ENCODE results near the gene MBOAT2.

DNA sequence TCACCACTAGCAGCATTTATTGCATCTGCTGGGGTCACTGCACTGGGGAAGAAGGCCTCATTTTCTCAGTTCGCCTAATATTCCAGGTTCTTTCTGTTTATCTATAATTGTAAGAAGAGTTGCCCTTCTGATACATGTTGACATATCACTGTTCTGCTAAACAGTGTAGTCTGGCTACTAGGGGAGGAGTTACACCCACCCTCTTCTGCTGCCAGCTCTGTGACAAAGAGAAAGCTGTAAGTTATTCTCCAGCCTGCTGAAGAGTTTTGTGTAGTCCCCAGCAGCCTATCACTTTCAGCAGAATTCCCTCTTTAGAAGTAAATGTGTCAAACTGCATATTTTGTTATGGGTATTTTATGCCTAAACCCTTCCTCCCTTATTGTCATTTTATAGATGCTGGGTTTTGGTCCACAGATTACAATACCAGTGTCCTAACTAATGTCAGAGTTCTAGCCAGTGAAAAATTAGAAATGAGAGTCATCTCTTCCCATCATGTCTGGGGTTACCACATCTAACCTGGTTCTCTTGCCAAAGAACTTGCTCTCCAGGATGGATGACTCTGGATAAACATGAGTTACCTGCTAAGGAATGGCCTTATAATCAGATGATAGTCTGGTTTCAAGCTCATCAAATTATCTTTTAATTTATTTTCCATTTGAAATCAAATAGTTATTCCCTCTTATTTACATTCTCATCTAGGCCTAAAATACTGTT lies 5.6 kb upstream of the MBOAT2 start:
- TF ChIP-seq, protein P1, sequence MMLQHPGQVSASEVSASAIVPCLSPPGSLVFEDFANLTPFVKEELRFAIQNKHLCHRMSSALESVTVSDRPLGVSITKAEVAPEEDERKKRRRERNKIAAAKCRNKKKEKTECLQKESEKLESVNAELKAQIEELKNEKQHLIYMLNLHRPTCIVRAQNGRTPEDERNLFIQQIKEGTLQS (IDR thresholded peaks at IDR 0.05), result no peak
- TF ChIP-seq, protein P2, sequence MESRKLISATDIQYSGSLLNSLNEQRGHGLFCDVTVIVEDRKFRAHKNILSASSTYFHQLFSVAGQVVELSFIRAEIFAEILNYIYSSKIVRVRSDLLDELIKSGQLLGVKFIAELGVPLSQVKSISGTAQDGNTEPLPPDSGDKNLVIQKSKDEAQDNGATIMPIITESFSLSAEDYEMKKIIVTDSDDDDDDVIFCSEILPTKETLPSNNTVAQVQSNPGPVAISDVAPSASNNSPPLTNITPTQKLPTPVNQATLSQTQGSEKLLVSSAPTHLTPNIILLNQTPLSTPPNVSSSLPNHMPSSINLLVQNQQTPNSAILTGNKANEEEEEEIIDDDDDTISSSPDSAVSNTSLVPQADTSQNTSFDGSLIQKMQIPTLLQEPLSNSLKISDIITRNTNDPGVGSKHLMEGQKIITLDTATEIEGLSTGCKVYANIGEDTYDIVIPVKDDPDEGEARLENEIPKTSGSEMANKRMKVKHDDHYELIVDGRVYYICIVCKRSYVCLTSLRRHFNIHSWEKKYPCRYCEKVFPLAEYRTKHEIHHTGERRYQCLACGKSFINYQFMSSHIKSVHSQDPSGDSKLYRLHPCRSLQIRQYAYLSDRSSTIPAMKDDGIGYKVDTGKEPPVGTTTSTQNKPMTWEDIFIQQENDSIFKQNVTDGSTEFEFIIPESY (IDR thresholded peaks at IDR 0.05), result no peak
- TF ChIP-seq, protein P3, sequence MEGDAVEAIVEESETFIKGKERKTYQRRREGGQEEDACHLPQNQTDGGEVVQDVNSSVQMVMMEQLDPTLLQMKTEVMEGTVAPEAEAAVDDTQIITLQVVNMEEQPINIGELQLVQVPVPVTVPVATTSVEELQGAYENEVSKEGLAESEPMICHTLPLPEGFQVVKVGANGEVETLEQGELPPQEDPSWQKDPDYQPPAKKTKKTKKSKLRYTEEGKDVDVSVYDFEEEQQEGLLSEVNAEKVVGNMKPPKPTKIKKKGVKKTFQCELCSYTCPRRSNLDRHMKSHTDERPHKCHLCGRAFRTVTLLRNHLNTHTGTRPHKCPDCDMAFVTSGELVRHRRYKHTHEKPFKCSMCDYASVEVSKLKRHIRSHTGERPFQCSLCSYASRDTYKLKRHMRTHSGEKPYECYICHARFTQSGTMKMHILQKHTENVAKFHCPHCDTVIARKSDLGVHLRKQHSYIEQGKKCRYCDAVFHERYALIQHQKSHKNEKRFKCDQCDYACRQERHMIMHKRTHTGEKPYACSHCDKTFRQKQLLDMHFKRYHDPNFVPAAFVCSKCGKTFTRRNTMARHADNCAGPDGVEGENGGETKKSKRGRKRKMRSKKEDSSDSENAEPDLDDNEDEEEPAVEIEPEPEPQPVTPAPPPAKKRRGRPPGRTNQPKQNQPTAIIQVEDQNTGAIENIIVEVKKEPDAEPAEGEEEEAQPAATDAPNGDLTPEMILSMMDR (IDR thresholded peaks at IDR 0.05; ENCODE audit: low read depth, low read length, missing input control), result no peak
- TF ChIP-seq HNF4A (conservative IDR thresholded peaks at IDR 0.05) (no peak), FOXA1 (IDR thresholded peaks at IDR 0.05) (no peak), SP1 (IDR thresholded peaks at IDR 0.05) (no peak), TAF1 (conservative IDR thresholded peaks at IDR 0.05) (no peak)
- TF ChIP-seq, protein P4, sequence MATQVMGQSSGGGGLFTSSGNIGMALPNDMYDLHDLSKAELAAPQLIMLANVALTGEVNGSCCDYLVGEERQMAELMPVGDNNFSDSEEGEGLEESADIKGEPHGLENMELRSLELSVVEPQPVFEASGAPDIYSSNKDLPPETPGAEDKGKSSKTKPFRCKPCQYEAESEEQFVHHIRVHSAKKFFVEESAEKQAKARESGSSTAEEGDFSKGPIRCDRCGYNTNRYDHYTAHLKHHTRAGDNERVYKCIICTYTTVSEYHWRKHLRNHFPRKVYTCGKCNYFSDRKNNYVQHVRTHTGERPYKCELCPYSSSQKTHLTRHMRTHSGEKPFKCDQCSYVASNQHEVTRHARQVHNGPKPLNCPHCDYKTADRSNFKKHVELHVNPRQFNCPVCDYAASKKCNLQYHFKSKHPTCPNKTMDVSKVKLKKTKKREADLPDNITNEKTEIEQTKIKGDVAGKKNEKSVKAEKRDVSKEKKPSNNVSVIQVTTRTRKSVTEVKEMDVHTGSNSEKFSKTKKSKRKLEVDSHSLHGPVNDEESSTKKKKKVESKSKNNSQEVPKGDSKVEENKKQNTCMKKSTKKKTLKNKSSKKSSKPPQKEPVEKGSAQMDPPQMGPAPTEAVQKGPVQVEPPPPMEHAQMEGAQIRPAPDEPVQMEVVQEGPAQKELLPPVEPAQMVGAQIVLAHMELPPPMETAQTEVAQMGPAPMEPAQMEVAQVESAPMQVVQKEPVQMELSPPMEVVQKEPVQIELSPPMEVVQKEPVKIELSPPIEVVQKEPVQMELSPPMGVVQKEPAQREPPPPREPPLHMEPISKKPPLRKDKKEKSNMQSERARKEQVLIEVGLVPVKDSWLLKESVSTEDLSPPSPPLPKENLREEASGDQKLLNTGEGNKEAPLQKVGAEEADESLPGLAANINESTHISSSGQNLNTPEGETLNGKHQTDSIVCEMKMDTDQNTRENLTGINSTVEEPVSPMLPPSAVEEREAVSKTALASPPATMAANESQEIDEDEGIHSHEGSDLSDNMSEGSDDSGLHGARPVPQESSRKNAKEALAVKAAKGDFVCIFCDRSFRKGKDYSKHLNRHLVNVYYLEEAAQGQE (IDR thresholded peaks at IDR 0.05), result no peak
